Measurements from ENCODE around the gene C1RL.
"Not testable (repeated sequence)": the region's sequence is repeated elsewhere in the genome, so short reads cannot be mapped to it uniquely, and the experiment has no call there.

C1RL gene

GRCh38 chr12:7054925-7055324 is 54.1 kb downstream of the C1RL start:
- DNase-seq (ENCODE audit: extremely low read depth, low read depth), result no peak

DNA sequence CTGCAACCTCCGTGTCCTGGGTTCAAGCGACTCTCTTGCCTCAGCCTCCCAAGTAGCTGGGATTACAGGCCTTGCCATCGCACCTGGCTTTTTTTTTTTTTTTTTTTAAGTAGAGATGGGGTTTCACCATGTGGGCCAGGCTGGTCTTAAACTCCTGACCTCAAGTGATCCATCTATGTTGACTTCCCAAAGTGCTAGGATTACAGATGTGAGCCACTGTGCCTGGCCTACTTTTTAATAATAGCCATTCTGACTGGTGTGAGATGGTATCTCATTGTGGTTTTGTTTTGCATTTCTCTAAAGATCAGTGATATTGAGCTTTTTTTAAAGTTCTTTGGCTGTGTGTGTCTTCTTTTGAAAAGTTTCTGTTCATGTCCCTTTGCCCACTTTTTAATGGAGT is 59.0 kb downstream of the C1RL start:
- H3K4me3 ChIP-seq (replicated peaks; ENCODE audit: low read depth, low read length); DNase-seq (ENCODE audit: extremely low read depth, low read depth): not testable (repeated sequence)

More at GRCh38 chr12:7054925-7055324, 54.1 kb downstream of the C1RL start:
- no peak overlapping the region for H3K4me3 ChIP-seq (replicated peaks; ENCODE audit: low read depth, low read length)
- TF ChIP-seq, protein P1, sequence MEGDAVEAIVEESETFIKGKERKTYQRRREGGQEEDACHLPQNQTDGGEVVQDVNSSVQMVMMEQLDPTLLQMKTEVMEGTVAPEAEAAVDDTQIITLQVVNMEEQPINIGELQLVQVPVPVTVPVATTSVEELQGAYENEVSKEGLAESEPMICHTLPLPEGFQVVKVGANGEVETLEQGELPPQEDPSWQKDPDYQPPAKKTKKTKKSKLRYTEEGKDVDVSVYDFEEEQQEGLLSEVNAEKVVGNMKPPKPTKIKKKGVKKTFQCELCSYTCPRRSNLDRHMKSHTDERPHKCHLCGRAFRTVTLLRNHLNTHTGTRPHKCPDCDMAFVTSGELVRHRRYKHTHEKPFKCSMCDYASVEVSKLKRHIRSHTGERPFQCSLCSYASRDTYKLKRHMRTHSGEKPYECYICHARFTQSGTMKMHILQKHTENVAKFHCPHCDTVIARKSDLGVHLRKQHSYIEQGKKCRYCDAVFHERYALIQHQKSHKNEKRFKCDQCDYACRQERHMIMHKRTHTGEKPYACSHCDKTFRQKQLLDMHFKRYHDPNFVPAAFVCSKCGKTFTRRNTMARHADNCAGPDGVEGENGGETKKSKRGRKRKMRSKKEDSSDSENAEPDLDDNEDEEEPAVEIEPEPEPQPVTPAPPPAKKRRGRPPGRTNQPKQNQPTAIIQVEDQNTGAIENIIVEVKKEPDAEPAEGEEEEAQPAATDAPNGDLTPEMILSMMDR (IDR thresholded peaks at IDR 0.05; ENCODE audit: low read depth, low read length, missing control alignments), result no peak

- not testable (repeated sequence) for H3K4me3 ChIP-seq (replicated peaks; ENCODE audit: low read depth, low read length); DNase-seq (ENCODE audit: extremely low read depth, low read depth)
Observed at GRCh38 chr12:7049445-7049951, 59.5 kb downstream of the C1RL start.

- TF ChIP-seq, protein P1 (IDR thresholded peaks at IDR 0.05; ENCODE audit: low read depth, low read length, missing control alignments), result no peak
- H3K4me3 ChIP-seq (replicated peaks; ENCODE audit: low read depth, low read length), result no peak overlapping the region
- no peak for DNase-seq (ENCODE audit: extremely low read depth, low read depth)
Observed at GRCh38 chr12:7047306-7047705, 61.7 kb downstream of the C1RL start.

DNA sequence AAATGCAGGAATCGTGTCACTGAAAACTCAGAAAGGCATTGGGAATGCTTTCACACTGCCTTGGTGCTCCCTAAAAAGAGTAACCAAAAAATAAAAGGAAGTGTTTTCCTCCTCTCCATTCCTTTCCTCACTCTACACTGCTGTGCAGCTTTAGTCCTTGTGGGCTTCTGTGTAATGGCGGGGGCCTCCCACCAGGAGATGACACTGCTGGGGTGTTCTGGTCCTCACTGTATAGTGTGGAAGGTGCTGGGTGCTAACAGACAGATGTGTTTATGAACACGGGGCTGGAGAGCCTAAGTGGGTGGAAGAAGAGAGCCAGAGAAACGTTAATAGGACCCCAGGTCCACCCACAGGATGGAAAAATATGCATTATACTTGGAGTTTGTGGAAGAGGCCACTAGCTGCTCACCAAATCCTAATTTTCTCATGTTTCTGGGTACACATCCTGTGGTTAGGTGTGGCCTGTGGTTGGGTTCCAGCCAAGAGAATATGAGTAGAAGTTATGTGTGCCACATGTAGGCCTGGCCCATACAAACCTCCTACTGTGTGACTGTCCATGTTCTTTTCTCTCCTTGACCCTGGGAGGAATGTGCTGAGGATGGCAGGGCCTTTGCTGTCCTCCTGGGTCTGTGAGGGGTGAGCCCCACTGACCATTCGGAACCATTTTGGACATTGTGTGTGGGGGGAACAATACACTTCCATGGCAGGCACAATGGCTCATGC is 62.5 kb downstream of the C1RL start:
- TF ChIP-seq, protein P1 (IDR thresholded peaks at IDR 0.05; ENCODE audit: low read depth, low read length, missing control alignments), result no peak
- H3K4me3 ChIP-seq (replicated peaks; ENCODE audit: low read depth, low read length), result no peak overlapping the region
- DNase-seq (ENCODE audit: extremely low read depth, low read depth), result no peak

- DNase-seq (ENCODE audit: extremely low read depth, low read depth), result no peak
- TF ChIP-seq, protein P1 (IDR thresholded peaks at IDR 0.05; ENCODE audit: low read depth, low read length, missing control alignments), result no peak
- no peak overlapping the region for H3K4me3 ChIP-seq (replicated peaks; ENCODE audit: low read depth, low read length)
Observed at GRCh38 chr12:7045913-7046312, 63.1 kb downstream of the C1RL start.
